PC-9 (cell line): ENCODE results near the gene USH1G.

Experiments used
- CTCF ChIP-seq: fragments of 200-600 bp; sonication (generic); conservative IDR thresholded peaks from 2 replicates; pipeline ENCODE4 v1.6.1; 2017; ENCODE audit warnings: mixed run types, antibody characterized with exemption, mild to moderate bottlenecking, moderate library complexity
- EZH2 ChIP-seq: fragments of 200-600 bp; sonication (generic); IDR thresholded peaks from 2 replicates; pipeline ENCODE4 v1.8.0; 2017; ENCODE audit warnings: antibody characterized with exemption, low read depth

GRCh38 chr17:74946641-74947040 lies 23.6 kb upstream of the USH1G start:
- TF ChIP-seq CTCF (no peak), EZH2 (no peak)
